ENCODE measurements around the gene MTMR12.
"Not testable (repeated sequence)": the region's sequence is repeated elsewhere in the genome, so short reads cannot be mapped to it uniquely, and the experiment has no call there.

MTMR12 gene

DNA sequence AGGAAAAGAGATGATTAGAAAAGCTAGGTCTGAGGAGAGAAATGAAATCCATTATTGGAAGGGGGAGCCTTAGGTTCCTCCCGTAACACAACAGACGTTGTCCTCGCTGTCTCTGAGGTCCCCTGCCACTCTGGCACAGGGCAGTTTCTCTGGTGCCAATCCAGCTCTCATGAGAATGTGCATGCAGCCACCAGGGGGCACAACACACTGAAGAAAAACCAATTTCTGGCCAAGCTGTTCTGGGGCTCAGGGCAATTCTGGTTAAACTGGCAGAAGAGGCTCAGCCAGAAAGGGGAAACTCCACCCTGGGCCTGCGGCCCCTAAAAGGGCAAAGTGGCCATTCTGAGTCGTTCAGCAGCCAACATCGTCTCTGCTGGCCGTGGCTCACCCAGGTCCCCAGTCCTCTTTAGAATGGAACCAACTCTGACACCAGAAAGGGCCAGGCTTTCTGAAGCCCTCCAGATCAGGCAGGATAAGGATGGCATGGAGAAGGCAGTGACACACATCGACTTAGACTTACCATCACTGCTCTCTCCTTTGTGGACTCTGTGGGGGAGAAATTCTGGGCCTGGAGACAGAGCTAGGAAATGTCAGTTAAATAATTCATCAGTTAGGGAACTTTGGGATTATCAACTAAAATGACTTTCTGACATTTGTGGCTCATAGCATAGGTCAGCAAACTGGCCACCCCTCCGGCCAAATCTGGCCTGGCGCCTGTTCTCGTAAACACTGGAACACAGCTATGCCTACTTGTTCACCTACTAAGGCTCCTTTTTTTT is 80.1 kb downstream of the MTMR12 start:
- DNase-seq, result peak; percentile 85 to 86

- DNase-seq, result peak; percentile 71 to 93
These were observed 80.8 kb downstream of the MTMR12 start for GRCh38 chr5:32231929-32232328.

DNA sequence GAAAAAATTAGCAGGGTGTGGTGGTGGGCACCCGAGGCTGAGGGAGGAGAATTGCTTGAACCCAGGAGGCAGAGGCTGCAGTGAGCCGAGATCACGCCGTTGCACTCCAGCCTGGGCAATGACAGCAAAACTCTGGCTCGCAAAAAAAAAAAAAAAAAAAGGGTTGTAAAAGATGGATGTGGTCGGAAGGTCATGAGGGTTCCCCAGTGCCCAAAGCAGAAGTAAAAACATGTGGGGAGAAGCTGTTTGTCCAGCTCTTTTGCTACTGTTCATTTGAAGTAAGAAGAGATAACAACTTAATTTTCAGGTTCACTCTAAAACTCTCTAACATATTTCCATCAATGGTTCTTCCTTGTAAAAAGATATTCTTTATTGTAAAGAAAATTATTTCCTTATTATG is 81.5 kb downstream of the MTMR12 start:
- DNase-seq, result peak; percentile 45 to 53

DNA sequence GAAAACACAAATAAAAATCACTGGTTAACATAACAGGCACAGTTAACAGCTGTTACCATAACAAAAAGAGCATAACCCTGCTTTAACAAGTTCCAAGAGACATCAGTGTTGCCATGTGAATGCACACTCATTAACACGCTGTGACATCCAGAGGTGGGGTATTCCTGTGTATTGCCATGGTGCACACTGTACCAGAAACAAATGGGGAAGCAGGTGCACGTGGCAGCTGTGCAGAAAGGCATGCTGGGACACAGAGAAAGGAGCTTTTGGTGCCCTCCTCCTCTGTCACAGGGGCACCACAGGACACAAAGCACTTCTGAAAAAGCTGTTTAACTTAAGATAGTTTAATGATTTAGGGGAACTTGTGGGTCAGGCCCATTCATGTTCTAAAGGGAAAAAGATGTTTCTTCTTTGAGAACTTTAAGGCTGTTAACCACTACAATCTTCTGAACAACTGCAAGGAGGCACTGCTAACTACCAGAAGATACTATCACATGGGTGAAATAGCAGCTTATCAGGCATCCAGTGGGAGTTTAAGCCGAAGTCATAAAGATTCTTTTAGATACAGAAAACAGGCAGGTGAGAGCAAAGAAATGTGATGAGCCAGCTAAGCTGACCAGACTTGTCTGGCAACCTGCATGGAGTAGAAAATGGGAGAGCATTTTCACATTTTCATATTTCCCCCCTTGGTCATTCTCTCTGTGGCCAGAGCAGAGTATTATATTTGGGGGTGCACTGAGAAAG is 82.2 kb downstream of the MTMR12 start:
- DNase-seq, result peak; percentile 51 to 62

DNA sequence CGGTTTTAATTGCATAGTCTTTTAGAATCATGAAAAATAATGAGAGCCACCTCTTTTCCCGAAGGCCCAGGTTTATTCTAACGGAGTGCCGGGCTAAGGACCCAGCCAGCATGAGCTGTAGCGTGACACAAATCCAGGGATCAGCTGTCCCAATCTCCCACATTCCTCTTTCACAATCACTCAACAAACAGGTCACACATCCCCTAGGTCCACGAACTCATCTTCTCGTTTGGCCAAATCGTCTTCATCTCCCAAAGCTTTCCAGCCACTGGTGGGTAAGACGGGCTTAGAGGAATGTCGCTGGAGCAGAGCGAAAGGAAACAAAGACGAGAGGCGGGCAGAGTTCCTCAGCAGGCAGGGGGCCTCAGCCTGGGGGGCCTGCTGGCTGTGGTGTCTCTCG is 83.2 kb downstream of the MTMR12 start:
- DNase-seq, result no peak

DNA sequence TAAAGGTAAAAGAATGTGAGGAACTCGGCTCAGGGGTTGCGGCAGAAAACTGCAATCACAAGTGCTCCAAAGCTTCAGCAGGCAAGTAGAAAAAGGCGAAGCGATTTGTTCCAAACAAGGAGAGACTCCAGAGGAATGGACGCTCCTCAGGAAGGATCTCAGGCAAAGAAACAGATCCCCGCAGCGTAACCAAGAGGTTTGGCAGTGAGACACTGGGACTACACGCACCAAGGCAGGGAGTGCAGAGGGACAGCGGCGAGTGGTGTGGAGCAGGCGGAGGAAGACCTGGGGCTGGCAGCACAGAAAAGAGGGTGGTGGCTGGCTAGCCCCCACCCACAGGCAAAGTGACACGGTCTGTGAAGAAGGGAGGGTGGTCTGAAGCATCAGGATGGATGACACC is 83.9 kb downstream of the MTMR12 start:
- DNase-seq, result no peak

- DNase-seq, result no peak
These were observed 87.3 kb downstream of the MTMR12 start for GRCh38 chr5:32225445-32225844.

DNA sequence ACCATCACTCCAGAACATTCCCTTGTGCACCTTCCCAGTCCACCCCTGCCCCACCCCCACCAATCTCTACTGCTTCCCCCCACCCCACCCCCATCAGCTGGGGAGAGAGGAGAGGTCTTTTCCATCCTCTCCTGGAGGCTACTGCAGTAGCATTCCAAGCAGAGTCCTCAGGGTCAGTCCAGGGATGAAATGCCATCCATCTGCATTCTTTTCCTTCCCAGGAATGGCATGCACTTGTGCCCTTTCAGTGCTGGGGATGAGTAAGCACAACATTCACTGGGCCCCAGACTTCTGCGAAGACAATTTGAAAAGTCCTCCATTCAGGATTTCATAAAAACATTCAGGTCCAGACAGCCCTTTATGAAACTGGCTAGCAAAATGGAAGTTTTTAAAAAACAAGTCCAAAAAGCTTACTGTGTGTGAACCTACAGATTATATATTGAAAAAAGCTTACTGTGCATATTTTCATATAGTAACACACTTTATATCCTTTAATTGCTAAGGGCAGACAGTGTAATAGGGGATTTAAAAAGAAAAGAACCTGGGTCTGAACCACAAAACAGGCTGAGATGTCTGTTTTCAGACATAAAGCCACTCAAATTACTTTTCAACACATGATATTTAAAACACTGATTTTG is 88.6 kb downstream of the MTMR12 start:
- no peak for DNase-seq

DNA sequence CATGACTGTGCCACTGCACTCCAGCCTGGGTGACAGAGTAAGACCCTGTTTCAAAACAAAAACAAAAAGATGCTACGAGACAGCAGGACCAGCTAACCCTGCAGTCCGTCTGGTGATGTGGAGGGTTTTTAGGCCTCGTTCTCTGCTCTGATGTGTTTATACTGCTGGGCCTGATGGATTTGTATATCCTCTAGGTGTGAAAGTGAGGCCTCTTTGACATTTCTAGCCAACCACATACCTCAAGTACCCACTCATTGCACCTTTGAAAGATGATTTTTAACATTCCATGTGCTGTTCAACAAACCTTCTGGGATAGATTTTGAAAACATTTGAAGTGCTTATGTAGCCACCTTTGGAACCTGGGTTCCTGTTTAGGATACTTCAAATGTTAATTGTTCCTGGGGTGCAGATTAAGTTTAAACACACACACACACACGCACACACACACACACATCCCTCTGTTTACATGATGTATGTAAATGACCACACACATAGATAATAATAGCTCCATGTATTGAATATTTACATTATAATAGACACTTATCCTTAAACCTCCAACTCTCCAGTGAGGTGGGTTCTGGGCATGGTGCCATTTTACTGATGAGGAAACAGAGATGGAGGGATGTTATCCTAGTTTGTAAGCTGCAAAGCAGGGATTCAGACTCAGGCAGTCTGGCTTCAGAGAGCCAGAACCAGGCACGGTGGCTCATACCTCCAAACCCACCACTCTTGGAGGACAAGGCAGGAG is 89.8 kb downstream of the MTMR12 start:
- DNase-seq, result no peak

GRCh38 chr5:32217886-32218396 is 94.8 kb downstream of the MTMR12 start:
- DNase-seq, result peak; percentile 47 to 48

DNA sequence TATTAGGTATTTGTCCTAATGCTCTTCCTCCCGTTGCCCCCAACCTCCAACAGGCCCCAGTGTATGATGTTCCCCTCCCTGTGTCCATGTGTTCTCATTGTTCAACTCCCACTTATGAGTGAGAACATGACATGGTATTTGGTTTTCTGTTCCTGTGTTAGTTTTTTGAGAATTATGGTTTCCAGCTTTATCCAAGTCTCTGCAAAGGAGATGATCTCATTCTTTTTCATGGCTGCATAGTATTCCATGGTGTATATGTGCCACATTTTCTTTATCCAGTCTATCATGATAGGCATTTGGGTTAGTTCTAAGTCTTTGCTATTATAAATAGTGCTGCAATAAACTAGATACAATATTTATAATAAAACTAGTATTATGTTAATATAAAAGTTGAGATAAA is 98.4 kb downstream of the MTMR12 start:
- DNase-seq, result not testable (repeated sequence)

DNA sequence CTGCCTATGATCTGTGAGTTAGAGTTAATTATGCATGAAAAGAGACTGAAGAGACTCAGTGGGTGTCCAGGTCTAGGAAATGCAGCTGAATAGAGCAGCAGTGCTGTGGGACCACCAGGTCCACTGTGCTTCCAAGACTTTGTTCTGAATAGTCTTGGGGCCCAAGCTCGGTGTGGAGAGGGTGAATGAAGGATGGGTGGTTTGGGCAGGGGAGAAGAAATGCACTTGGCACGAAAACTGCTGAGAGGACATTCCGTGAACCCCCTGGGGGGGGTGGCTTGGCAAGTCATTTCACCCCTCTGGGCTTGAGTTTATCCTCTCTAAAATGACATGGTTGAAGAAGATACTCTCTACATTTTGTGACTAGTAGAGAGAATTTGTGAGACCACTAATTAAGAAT is 102.6 kb downstream of the MTMR12 start:
- DNase-seq, result no peak

DNA sequence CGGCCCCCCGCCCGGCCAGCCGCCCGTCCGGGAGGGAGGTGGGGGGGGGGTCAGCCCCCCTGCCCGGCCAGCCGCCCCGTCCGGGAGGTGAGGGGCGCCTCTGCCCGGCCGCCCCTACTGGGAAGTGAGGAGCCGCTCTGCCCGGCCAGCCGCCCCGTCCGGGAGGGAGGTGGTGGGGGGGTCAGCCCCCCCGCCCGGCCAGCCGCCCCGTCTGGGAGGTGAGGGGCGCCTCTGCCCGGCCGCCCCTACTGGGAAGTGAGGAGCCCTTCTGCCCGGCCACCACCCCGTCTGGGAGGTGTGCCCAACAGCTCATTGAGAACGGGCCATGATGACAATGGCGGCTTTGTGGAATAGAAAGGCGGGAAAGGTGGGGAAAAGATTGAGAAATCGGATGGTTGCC is 103.9 kb downstream of the MTMR12 start:
- not testable (repeated sequence) for DNase-seq

DNA sequence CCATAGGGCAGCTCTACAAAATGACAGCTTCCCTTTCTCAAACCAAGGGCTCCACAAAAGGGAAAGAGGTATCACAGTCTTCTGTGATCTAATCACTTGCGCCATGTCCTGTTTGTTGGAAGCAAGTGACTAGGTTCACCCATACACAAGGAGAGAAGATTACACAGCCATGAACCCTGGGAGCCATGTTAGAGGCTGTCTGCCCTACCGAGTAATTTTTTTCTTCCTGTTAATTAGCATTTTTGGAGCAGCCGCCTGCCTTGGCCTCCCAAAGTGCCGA is 105.4 kb downstream of the MTMR12 start:
- no peak for DNase-seq

- no peak for DNase-seq
These were observed 106.0 kb downstream of the MTMR12 start for GRCh38 chr5:32206509-32207354.

- no peak for DNase-seq
These were observed 106.7 kb downstream of the MTMR12 start for GRCh38 chr5:32206053-32206452.

DNA sequence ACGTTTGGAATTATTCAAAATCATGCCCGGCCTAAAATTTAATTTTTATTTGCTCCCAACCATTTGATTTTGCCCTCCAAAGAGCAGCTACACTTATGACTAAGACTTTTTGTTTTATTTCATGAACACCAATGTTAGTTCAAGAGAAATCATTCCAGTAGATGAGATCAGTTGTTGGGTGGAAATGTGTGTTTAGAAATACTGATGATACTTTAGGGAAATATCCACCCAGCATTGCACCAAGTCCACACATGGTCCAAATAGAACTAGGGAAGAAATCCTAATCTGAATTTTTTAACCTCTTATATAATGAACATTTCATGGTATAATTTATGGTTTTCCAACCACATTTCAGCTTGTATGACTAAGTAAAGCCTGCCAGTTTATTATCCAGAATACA is 110.3 kb downstream of the MTMR12 start:
- no peak for DNase-seq

DNA sequence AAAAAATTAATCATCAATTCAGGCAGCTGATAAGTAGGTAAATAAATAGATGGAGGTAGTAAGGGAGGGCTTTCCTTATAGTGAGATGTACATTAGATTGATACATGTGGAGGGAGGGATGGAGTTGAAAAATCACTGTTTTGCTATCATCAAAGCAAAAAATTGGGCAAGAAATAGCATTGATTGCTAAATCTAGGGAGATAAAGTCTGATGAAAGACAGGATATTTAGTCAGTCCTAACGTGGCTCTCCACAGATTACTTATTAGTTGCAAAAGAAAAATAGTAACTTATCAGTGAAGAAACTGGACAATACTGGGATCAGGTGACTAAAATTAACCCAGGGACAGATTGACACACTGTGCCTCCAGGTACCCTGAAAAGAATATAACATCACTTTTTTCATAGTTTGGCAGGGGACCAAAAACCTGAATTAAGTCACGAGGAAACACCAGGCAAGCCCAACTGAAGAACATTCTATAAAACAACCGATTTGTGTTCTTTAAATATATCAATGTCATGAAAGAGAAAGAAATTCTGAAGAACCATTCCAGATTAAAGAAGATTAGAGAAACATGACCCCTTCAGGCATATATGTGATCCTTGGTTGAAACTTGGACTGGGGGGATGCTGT is 111.5 kb downstream of the MTMR12 start:
- DNase-seq, result no peak

GRCh38 chr5:32197032-32197431 is 115.7 kb downstream of the MTMR12 start:
- DNase-seq, result no peak

- DNase-seq, result no peak
These were observed 117.5 kb downstream of the MTMR12 start for GRCh38 chr5:32195265-32195664.

GRCh38 chr5:32193591-32193990 is 119.1 kb downstream of the MTMR12 start:
- peak; percentile 97 for DNase-seq

DNA sequence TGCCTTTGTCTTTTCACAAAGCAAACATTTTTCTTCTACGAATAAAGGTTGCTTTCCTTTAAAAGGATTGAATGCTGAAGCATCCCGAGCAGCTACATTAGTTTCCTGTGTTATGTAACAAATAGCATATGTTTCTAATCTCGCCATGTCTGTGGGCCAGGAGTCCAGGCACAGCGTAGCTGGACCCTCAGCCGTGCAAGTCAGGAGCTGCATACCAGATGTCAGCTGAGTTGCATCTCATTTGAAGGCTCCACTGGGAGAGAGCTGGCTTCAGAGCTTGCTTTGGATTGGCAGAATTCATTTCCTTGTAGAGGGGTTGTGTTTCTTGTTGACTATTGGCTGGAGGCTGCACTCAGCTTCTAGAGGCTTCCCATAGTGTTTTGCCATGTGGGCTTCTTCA is 122.6 kb downstream of the MTMR12 start:
- no peak for DNase-seq
